ENCODE data around the gene RNU6-9.
"Not testable (repeated sequence)": the region's sequence is repeated elsewhere in the genome, so short reads cannot be mapped to it uniquely, and the experiment has no call there.

Gene RNU6-9

DNA sequence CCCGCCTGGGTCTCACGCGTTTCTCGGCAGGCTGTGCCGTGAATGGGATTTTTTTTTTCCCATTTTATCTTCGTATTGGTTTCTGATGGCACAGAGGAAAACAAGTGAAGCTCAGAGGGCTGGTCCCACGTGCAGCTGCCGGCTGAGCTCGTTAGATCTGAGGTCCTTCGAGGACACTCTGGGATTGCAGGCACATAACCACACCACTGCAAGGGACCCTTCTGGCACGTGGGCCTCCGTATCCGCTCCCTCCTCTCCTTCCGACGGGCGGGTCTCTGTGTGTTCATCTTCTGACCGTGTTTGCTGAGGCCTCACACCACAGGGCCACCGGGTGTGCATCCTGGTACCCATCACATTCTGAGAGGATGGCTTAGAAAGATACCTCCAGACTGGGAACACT lies 17.2 kb upstream of the RNU6-9 start:
- no peak overlapping the region for H3K4me3 ChIP-seq (ENCODE audit: low read depth, low read length)
- DNase-seq (ENCODE audit: low read depth) = no peak

DNA sequence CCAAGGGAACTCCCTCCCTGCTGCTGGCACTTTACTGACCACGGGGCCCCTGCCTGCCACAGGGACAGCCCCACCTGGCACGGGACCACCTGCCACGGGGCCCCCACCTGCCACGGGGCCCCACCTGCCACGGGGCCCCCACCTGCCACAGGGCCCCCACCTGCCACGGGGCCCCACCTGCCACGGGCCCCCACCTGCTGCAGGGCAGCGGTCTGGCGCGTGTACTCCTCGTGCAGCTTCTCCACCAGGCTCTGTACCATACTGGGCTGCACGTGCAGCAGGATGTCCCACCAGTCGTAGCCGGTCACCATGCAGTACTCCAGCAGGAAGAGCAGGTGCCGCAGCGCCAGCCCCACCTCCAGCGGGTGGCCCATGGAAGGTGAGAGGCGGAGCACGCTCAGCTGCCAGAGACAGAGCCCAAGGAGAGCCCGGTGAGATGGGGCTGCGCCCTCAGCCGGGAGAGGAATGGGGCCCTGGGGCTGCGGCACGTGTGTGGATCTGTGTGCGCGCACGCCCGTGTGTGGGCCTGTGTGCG lies 16.4 kb upstream of the RNU6-9 start:
- DNase-seq (ENCODE audit: low read depth) = no peak
- H3K4me3 ChIP-seq (ENCODE audit: low read depth, low read length) = no peak overlapping the region

- H3K4me3 ChIP-seq (ENCODE audit: low read depth, low read length); DNase-seq (ENCODE audit: low read depth): not testable (repeated sequence)
Observed at GRCh38 chr19:877992-878660, 15.2 kb upstream of the RNU6-9 start.

- H3K4me3 ChIP-seq (ENCODE audit: low read depth, low read length); DNase-seq (ENCODE audit: low read depth): not testable (repeated sequence)
Observed at GRCh38 chr19:878751-879561, 14.3 kb upstream of the RNU6-9 start.

GRCh38 chr19:879711-880438 lies 13.4 kb upstream of the RNU6-9 start:
- no peak overlapping the region for H3K4me3 ChIP-seq (ENCODE audit: low read depth, low read length)
- no peak for DNase-seq (ENCODE audit: low read depth)

GRCh38 chr19:881385-882071 lies 11.8 kb upstream of the RNU6-9 start:
- no peak overlapping the region for H3K4me3 ChIP-seq (ENCODE audit: low read depth, low read length)
- DNase-seq (ENCODE audit: low read depth) = no peak

DNA sequence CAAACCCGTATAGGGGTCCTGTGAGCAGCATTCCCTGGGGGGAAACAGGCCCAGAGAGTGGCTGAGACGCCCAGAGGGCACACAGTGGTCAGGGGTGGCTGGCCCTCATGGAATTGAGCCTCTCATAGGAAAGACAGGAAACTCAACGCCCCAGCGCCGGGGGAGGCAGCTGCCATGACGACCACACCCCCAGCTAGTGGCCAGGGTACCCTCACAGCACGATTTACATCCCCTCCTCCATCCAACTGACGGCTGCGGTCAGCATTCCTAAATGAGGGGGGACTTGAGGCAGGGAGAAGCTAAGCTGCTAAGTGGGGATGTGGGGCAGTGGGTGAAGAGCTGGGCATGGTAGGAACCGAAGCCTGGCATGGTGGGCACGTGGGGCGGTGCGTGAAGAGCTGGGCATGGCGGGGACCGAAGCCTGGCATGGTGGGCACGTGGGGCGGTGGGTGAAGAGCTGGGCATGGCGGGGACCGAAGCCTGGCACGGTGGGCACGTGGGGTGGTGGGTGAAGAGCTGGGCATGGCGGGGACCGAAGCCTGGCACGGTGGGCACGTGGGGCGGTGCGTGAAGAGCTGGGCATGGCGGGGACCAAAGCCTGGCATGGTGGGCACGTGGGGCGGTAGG lies 10.3 kb upstream of the RNU6-9 start:
- DNase-seq (ENCODE audit: low read depth) = no peak
- no peak overlapping the region for H3K4me3 ChIP-seq (ENCODE audit: low read depth, low read length)

DNA sequence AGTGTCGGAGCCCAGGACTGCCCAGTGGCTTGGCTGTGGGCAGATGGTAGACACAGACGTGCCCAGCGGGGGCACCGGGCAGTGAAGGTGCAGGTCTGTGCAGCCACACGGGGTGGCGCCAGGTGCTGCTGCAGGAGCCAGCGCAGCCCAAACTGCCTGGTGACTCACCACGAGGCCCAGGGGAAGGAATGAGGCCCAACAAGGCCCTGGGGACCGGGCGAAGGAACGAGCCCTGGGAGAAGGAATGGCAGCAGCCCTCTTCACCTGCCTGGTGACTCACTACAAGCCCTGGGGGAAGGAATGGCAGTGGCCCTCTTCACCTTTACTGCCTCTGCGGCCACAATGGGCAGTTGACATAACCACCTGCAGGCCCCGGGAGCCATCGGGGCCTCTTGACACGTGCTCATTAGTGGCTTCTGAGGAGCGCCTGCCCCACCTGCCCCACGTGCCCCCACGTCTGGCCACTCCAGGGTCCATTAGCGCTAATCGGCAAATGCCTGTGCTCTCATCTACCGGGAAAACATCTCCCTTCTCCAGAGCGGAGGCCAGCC lies 9.5 kb upstream of the RNU6-9 start:
- DNase-seq (ENCODE audit: low read depth) = no peak
- no peak overlapping the region for H3K4me3 ChIP-seq (ENCODE audit: low read depth, low read length)

GRCh38 chr19:884420-885211 lies 8.7 kb upstream of the RNU6-9 start:
- no peak overlapping the region for H3K4me3 ChIP-seq (ENCODE audit: low read depth, low read length)
- no peak for DNase-seq (ENCODE audit: low read depth)

DNA sequence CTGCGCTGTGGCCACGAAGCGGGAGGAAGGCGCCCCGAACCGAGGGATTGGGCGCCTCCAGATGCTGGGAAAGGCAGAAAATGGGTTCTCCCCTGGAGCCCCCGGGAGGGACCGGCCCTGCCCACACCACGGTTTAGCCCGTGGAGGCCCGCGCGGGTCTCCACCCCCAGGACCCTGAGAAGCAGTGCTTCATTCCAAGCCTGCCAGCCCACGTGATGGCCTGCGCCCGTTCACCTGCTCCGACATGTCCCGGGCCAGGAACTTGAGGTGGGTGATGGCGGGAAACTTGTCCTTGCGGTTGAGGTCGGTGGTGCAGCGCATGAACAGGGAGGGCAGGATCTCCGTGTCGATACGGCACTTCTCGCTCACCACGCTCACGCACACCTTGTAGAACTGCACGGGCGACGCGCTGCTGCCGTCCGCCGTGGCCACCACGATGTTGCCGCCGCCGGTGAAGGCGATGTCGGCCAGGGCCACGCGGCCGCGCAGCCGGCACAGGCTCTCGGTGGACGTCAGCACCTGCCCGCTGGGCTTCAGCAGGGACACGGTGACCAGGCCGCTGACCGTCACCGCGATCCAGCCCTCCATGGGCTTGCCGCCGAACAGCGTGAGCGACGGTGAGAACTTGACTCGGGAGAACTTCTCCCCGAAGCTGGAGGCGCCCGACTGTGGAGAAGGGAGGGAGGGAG lies 7.6 kb upstream of the RNU6-9 start:
- no peak overlapping the region for H3K4me3 ChIP-seq (ENCODE audit: low read depth, low read length)
- DNase-seq (ENCODE audit: low read depth) = no peak

DNA sequence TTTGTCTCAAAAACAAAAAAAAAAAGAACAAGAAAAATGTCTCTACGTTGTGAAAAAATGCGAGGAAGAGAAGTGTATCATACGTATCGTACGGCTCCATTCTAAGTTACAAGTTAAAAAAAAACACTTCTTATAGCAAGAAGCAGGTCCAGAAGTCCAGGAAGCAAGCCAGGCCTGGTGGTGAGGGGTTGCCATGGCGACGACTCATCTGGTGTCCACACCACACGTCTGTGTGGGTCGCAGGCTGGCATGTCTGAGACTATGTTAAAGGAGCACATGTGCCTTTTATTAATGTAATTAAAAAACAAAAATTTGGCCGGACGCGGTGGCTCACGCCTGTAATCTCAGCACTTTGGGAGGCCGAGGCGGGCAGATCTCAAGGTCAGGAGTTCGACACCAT lies 6.2 kb upstream of the RNU6-9 start:
- no peak for DNase-seq (ENCODE audit: low read depth)
- H3K4me3 ChIP-seq (ENCODE audit: low read depth, low read length) = no peak overlapping the region

GRCh38 chr19:887599-887998 lies 5.7 kb upstream of the RNU6-9 start:
- no peak overlapping the region for H3K4me3 ChIP-seq (ENCODE audit: low read depth, low read length)
- DNase-seq (ENCODE audit: low read depth) = no peak

DNA sequence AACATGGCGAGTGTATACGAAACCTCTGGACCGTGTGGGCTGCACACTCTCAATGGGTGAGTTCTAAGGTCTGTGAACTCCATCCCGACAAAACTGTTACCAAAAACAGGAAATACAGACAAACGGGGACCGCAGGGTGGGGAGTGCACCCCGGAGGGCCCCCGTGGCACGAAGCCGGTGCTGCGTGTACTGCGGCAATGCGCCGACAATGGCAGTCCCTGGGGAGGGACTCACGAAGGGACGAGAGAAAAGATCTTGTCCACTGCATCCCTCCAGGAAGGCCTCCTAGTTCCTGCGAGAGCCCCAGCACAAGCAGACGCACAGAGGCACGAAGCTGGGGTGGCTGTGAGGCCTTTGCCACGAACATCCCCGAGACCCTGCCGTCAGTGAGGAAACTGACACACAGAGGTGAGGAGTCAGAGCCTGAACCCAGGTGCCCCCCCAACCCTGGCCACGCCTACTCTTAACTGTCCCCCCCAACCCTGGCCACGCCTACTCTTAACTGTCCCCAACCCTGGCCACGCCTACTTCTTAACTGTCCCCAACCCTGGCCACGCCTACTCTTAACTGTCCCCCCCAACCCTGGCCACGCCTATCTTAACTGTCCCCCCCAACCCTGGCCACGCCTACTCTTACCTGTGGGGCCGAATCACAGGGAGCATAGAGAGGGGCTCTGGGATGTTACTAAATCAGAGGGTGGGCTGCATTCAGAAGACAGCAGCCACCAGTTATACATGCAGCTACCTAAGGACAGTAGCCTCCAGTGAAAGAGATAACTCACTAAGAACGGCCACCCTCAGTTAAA lies 4.5 kb upstream of the RNU6-9 start:
- no peak for DNase-seq (ENCODE audit: low read depth)
- H3K4me3 ChIP-seq (ENCODE audit: low read depth, low read length) = no peak overlapping the region

DNA sequence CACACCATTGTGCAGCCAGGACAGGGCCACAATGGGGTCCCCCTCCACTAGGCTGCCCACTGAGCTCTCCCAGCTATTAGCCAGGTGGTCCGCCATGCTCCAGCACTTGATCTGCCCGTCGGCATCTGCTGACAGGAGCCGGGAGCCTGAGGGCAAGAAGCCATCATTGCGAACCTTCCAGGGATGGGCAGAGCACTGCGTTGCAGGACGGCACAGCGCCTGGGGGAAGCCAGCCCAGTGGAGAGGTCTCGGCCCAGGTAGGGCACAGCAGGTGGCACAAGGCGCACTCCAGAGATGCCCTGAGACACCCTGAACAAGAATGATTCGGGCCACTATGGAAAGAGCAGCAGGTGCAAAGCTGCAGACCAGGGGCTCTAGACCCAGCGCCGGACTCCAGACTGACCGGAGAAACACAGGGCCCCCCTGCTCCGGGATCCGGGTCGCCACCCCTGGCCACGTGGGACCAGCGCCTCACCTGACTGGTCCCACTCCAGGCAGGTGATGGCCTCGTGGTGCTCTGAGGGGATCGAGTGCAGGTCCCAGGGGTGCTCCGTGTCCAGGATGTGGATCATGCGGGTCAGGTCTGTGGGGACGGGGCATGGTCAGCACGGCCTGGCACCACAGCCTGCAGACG lies 3.5 kb upstream of the RNU6-9 start:
- H3K4me3 ChIP-seq (ENCODE audit: low read depth, low read length) = no peak overlapping the region

DNA sequence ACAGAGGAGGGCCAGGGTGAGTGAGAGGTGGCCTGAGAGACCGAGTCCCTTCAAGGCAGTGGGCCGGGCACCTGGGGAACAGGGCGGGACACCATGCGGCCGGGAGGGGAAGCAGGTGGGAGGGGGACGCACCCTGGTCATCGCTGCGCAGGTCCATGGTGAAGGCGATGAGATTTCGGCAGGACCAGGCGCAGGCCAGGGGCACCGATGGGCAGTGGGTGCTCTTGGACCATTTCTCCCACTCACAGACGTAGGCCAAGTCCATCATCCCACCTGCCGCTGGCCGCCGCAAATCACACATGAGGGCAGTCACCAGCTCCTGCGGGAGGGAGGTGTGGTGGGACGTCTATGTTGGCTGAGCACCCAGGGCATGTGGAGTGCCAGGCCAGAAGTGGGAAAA lies 2.5 kb upstream of the RNU6-9 start:
- no peak for DNase-seq (ENCODE audit: low read depth)
- H3K4me3 ChIP-seq (ENCODE audit: low read depth, low read length) = no peak overlapping the region

More for the DNA sequence above, 3.5 kb upstream of the RNU6-9 start:
- DNase-seq (ENCODE audit: low read depth) = no peak

DNA sequence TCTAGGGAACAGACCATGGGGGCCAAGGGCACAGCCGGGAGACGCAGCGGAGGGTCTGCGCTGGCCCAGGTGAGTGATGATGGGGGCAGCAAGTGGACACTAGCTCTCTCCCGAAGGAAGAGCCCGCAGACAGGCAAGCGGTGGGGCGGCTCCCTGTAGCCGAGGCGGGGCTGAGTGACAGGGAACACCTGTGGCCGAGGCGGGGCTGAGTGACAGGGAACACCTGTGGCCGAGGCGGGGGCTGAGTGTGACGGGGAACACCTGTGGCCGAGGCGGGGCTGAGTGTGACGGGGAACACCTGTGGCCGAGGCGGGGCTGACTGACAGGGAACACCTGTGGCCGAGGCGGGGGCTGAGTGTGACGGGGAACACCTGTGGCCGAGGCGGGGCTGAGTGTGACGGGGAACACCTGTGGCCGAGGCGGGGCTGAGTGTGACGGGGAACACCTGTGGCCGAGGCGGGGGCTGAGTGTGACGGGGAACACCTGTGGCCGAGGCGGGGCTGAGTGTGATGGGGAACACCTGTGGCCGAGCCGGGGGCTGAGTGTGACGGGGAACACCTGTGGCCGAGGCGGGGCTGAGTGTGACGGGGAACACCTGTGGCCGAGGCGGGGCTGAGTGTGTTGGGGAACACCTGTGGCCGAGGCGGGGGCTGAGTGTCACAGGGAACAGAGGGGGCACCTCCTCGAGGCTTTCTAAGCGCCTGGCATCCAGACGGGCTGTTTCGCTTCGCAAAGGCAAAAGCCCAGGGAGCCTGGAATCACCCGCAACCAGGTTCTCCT lies 1.7 kb upstream of the RNU6-9 start:
- DNase-seq (ENCODE audit: low read depth) = not testable (repeated sequence)
- H3K4me3 ChIP-seq (ENCODE audit: low read depth, low read length) = peak overlapping the region; percentile 78

Measured in skeletal muscle cell (primary cell).